Measurements from ENCODE around the gene FNDC3A. TPM values are rescaled to one million over a fixed set of nuclear protein-coding genes. Genes with fewer than 3 reads are reported as not detected.
"Not testable (repeated sequence)": the region's sequence is repeated elsewhere in the genome, so short reads cannot be mapped to it uniquely, and the experiment has no call there.

Gene FNDC3A
- total and polyA plus RNA-seq, 4 donors: 25.2 to 89.5 (median 32.1) TPM

DNA sequence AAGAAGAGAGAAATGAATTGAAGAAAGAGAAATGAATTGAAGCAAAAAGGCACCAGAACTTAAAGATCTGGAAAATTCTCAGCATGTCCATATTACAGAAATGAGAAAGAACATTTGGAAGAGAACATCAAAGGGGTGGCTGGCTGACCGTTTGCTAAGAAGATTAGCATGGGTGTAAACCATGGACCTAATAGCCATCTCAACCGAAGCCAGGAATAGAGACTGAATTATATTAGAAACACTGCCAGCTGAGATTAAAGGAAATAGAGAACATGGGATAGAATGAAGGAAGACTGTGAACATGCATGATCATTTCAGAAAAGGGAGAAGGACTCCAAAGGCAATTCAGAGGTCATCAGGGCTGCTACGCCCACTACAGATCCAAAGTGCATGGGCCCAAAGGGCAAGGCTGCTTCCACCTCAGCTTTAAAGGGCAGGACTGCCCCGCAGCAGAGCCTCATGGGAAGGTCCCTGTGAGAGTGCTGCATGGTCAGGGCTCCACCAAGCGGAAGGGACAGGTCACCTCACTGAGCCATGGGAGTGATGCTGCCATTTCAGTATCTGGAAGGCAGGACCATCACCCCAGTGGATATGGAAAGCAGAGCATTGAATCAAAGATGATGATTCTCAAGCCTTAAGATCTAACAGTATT is 23.1 kb downstream of the FNDC3A start:
- TF ChIP-seq RAD21 (IDR thresholded peaks at IDR 0.05): no peak
- TF ChIP-seq, protein P1, sequence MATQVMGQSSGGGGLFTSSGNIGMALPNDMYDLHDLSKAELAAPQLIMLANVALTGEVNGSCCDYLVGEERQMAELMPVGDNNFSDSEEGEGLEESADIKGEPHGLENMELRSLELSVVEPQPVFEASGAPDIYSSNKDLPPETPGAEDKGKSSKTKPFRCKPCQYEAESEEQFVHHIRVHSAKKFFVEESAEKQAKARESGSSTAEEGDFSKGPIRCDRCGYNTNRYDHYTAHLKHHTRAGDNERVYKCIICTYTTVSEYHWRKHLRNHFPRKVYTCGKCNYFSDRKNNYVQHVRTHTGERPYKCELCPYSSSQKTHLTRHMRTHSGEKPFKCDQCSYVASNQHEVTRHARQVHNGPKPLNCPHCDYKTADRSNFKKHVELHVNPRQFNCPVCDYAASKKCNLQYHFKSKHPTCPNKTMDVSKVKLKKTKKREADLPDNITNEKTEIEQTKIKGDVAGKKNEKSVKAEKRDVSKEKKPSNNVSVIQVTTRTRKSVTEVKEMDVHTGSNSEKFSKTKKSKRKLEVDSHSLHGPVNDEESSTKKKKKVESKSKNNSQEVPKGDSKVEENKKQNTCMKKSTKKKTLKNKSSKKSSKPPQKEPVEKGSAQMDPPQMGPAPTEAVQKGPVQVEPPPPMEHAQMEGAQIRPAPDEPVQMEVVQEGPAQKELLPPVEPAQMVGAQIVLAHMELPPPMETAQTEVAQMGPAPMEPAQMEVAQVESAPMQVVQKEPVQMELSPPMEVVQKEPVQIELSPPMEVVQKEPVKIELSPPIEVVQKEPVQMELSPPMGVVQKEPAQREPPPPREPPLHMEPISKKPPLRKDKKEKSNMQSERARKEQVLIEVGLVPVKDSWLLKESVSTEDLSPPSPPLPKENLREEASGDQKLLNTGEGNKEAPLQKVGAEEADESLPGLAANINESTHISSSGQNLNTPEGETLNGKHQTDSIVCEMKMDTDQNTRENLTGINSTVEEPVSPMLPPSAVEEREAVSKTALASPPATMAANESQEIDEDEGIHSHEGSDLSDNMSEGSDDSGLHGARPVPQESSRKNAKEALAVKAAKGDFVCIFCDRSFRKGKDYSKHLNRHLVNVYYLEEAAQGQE (IDR thresholded peaks at IDR 0.05): no peak
- TF ChIP-seq, protein P2, sequence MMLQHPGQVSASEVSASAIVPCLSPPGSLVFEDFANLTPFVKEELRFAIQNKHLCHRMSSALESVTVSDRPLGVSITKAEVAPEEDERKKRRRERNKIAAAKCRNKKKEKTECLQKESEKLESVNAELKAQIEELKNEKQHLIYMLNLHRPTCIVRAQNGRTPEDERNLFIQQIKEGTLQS (IDR thresholded peaks at IDR 0.05): no peak
- TF ChIP-seq, protein P3, sequence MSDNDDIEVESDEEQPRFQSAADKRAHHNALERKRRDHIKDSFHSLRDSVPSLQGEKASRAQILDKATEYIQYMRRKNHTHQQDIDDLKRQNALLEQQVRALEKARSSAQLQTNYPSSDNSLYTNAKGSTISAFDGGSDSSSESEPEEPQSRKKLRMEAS (IDR thresholded peaks at IDR 0.05): no peak
- peak in 1 of 2 donors; percentile 60 for TF ChIP-seq HNF4A (conservative IDR thresholded peaks at IDR 0.05)
- no peak for TF ChIP-seq EGR1 (IDR thresholded peaks at IDR 0.05; ENCODE audit: low read depth in 2 of 2)
- no peak for DNase-seq (ENCODE audit: low spot score)

DNA sequence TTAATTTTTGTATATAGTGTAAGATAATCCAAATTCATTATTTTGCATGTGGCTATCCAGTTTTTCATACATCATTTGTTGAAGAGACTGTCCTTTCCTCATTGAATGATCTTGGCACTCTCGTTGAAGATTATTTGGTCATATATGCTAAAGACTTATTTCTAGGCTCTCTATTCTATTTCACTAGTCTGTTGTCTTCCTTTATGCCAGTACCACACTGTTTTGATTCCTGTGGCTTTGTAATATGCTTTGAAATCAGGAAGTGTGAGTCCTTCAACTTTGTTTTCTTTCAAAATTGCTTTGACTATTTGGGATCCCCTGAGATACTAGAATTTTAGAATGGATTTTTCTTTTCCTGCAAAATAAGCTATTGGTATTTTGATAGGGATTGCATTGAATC is 24.5 kb downstream of the FNDC3A start:
- Histone ChIP-seq H3K9me3 (ENCODE audit: control insufficient read depth in 4 of 4, low read length in 3 of 4) (peaks cover 0 to 9% (median 0%) of the 10 kb centered on the region in 4 donors), H3K4me3 (ENCODE audit: low read depth in 1 of 3, low read length in 3 of 3) (no peak overlapping the region), H3K4me1 (ENCODE audit: control insufficient read depth in 4 of 4, insufficient read depth in 4 of 4, low read length in 3 of 4) (no peaks in the 10 kb centered on the region), H3K27ac (ENCODE audit: low read depth in 1 of 2, low read length in 2 of 2) (no peak overlapping the region), H3K9ac (ENCODE audit: low read depth in 1 of 2, low read length in 2 of 2) (no peak overlapping the region), H3K36me3 (ENCODE audit: control insufficient read depth in 4 of 4, insufficient read depth in 3 of 4, low read depth in 1 of 4, low read length in 3 of 4) (peaks cover 0 to 3% (median 0%) of the 10 kb centered on the region in 4 donors), H3K27me3 (ENCODE audit: control insufficient read depth in 4 of 4, insufficient read depth in 4 of 4, low read length in 3 of 4) (no peaks in the 10 kb centered on the region)
- 93% methylated on average over 1 of the region's 1 CpG for WGBS
- DNase-seq (ENCODE audit: low spot score): no peak
- TF ChIP-seq NR2F2 (IDR thresholded peaks at IDR 0.05) (no peak), RXRA (IDR thresholded peaks at IDR 0.05) (no peak), RAD21 (IDR thresholded peaks at IDR 0.05) (no peak)
- TF ChIP-seq, protein P3 (IDR thresholded peaks at IDR 0.05): no peak
- TF ChIP-seq, protein P2 (IDR thresholded peaks at IDR 0.05): no peak

More for the DNA sequence above, 23.1 kb downstream of the FNDC3A start:
- Histone ChIP-seq H3K9ac (ENCODE audit: low read depth in 1 of 2, low read length in 2 of 2) (no peak overlapping the region), H3K4me1 (ENCODE audit: control insufficient read depth in 4 of 4, insufficient read depth in 4 of 4, low read length in 3 of 4) (no peaks in the 10 kb centered on the region), H3K4me3 (ENCODE audit: low read depth in 1 of 3, low read length in 3 of 3) (no peak overlapping the region), H3K27ac (ENCODE audit: low read depth in 1 of 2, low read length in 2 of 2) (no peak overlapping the region), H3K27me3 (ENCODE audit: control insufficient read depth in 4 of 4, insufficient read depth in 4 of 4, low read length in 3 of 4) (no peaks in the 10 kb centered on the region), H3K36me3 (ENCODE audit: control insufficient read depth in 4 of 4, insufficient read depth in 3 of 4, low read depth in 1 of 4, low read length in 3 of 4) (peaks cover 0 to 3% (median 0%) of the 10 kb centered on the region in 4 donors), H3K9me3 (ENCODE audit: control insufficient read depth in 4 of 4, low read length in 3 of 4) (peaks cover 0 to 9% (median 0%) of the 10 kb centered on the region in 4 donors)
- 68% methylated on average over 5 of the region's 5 CpGs for WGBS

DNA sequence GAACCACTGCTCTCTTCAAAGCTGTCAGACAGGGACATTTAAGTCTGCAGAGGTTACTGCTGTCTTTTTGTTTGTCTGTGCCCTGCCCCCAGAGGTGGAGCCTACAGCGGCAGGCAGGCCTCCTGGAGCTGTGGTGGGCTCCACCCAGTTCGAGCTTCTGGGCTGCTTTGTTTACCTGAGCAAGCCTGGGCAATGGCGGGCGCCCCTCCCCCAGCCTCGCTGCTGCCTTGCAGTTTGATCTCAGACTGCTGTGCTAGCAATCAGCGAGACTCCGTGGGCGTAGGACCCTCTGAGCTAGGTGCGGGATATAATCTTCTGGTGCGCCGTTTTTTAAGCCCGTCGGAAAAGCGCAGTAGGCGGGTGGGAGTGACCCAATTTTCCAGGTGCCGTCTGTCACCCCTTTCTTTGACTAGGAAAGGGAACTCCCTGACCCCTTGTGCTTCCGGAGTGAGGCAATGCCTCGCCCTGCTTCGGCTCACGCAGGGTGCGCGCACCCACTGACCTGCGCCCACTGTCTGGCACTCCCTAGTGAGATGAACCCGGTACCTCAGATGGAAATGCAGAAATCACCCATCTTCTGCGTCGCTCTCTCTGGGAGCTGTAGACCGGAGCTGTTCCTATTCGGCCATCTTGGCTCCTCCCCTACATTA is 43.4 kb downstream of the FNDC3A start:
- WGBS: 97% methylated on average over 28 of the region's 28 CpGs
- H3K36me3 ChIP-seq (ENCODE audit: control insufficient read depth in 4 of 4, insufficient read depth in 3 of 4, low read depth in 1 of 4, low read length in 3 of 4); H3K4me1 ChIP-seq (ENCODE audit: control insufficient read depth in 4 of 4, insufficient read depth in 4 of 4, low read length in 3 of 4); H3K9me3 ChIP-seq (ENCODE audit: control insufficient read depth in 4 of 4, low read length in 3 of 4); DNase-seq (ENCODE audit: low spot score); H3K27ac ChIP-seq (ENCODE audit: low read depth in 1 of 2, low read length in 2 of 2); H3K4me3 ChIP-seq (ENCODE audit: low read depth in 1 of 3, low read length in 3 of 3); H3K9ac ChIP-seq (ENCODE audit: low read depth in 1 of 2, low read length in 2 of 2); H3K27me3 ChIP-seq (ENCODE audit: control insufficient read depth in 4 of 4, insufficient read depth in 4 of 4, low read length in 3 of 4): not testable (repeated sequence)
